Subcutaneous adipose tissue (tissue), 4 donors: Measurements from ENCODE around the gene C10orf105. TPM values are rescaled to one million over a fixed set of nuclear protein-coding genes. Genes with fewer than 3 reads are reported as not detected.

ENCODE experiments used
- total RNA-seq, 4 donors: library from RNA; depleted of rRNA; stranded (reverse); fragments of >200 nt; gene quantifications; one replicate each; pipeline ENCODE4 v1.1.0, GENCODE V29; 2016
- TF ChIP-seq, protein P1 (sequence below): fragments of 450-650 bp; IDR thresholded peaks from one replicate; pipeline ENCODE4 v1.5.1; 2016; ENCODE audit warnings: low read depth, mild to moderate bottlenecking, control low read depth, antibody characterized with exemption, moderate library complexity

Gene C10orf105
- total RNA-seq, 4 donors from 2014 or later = 0.19 to 0.22 TPM; not detected in 2

DNA sequence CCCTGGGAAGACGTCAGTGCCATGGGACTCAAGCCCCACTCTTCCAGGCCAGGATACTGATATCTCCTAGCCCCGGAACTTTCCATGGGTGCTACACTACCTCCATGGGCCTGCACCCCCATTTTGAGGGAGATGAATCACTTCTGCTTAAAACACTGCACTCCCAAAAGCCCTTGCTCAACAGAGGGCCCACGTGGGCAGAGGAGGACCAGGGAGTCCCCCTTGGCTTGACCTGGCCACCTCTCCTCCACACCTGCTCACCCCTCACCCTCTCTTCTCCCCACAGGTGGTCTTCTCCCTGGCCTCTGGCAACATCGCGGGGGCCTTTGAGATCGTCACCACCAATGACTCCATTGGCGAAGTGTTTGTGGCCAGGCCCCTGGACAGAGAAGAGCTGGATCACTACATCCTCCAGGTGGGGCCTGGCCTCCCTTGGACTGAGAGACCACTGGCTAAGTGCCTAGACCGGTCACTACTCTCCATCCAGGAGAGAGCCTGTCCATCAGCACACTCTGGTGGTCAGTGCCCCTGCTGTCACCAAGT is 19.9 kb upstream of the C10orf105 start:
- TF ChIP-seq, protein P1, sequence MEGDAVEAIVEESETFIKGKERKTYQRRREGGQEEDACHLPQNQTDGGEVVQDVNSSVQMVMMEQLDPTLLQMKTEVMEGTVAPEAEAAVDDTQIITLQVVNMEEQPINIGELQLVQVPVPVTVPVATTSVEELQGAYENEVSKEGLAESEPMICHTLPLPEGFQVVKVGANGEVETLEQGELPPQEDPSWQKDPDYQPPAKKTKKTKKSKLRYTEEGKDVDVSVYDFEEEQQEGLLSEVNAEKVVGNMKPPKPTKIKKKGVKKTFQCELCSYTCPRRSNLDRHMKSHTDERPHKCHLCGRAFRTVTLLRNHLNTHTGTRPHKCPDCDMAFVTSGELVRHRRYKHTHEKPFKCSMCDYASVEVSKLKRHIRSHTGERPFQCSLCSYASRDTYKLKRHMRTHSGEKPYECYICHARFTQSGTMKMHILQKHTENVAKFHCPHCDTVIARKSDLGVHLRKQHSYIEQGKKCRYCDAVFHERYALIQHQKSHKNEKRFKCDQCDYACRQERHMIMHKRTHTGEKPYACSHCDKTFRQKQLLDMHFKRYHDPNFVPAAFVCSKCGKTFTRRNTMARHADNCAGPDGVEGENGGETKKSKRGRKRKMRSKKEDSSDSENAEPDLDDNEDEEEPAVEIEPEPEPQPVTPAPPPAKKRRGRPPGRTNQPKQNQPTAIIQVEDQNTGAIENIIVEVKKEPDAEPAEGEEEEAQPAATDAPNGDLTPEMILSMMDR = no peak

DNA sequence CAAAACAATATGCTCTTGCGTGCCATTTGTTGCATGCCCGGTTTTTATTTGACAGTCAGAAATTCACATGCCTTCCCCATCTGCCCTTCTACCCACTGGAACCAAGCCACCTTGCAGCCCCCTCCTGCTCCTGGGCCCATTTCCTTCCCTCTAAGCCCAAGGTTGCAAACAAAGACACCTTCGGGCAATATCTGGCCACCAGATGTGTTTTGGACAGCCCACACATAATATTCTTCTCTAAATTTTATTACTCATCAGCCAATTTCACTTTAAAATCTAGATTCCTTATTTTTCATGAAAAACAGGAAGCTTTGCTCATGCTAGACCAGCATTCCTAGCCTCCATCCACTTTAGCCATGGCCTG is 18.2 kb upstream of the C10orf105 start:
- TF ChIP-seq, protein P1 = no peak

GRCh38 chr10:71737001-71737833 is 17.6 kb upstream of the C10orf105 start:
- TF ChIP-seq, protein P1 = no peak

- TF ChIP-seq, protein P1 = no peak
These were observed 17.0 kb upstream of the C10orf105 start for GRCh38 chr10:71736570-71736952.

- TF ChIP-seq, protein P1 = no peak
These were observed 16.4 kb upstream of the C10orf105 start for GRCh38 chr10:71735709-71736569.

- TF ChIP-seq, protein P1 = no peak
These were observed 15.2 kb upstream of the C10orf105 start for GRCh38 chr10:71734797-71735196.

GRCh38 chr10:71731791-71732190 is 12.2 kb upstream of the C10orf105 start:
- TF ChIP-seq, protein P1 = no peak
